ENCODE results near the gene VPS8.

The VPS8 gene

GRCh38 chr3:184811999-184812661, at the start of gene VPS8:
TSS of gene VPS8 (plus strand) at chr3:184812166. CDS start at chr3:184824633, 12,467 bp downstream.
- peak; percentile 96 for DNase-seq (ENCODE audit: low read depth)

GRCh38 chr3:184764191-184764590, 47.8 kb upstream of the VPS8 start:
- no peak for DNase-seq (ENCODE audit: low read depth)

- no peak for DNase-seq (ENCODE audit: low read depth)
These were observed 46.8 kb upstream of the VPS8 start for GRCh38 chr3:184765047-184765729.

GRCh38 chr3:184765730-184766074, 46.3 kb upstream of the VPS8 start:
- no peak for DNase-seq (ENCODE audit: low read depth)

- DNase-seq (ENCODE audit: low read depth), result no peak
These were observed 45.3 kb upstream of the VPS8 start for GRCh38 chr3:184766555-184767261.

- DNase-seq (ENCODE audit: low read depth), result no peak
These were observed 44.6 kb upstream of the VPS8 start for GRCh38 chr3:184767377-184767776.

GRCh38 chr3:184769382-184770170, 42.4 kb upstream of the VPS8 start:
- no peak for DNase-seq (ENCODE audit: low read depth)

- DNase-seq (ENCODE audit: low read depth), result no peak
These were observed 41.4 kb upstream of the VPS8 start for GRCh38 chr3:184770541-184770940.

- DNase-seq (ENCODE audit: low read depth), result no peak
These were observed 40.5 kb upstream of the VPS8 start for GRCh38 chr3:184771301-184772127.

- no peak for DNase-seq (ENCODE audit: low read depth)
These were observed 39.2 kb upstream of the VPS8 start for GRCh38 chr3:184772667-184773272.

- DNase-seq (ENCODE audit: low read depth), result no peak
These were observed 38.4 kb upstream of the VPS8 start for GRCh38 chr3:184773283-184774186.

GRCh38 chr3:184776916-184777315, 35.0 kb upstream of the VPS8 start:
- DNase-seq (ENCODE audit: low read depth), result no peak

GRCh38 chr3:184777566-184778356, 34.2 kb upstream of the VPS8 start:
- DNase-seq (ENCODE audit: low read depth), result peak; percentile 70

- DNase-seq (ENCODE audit: low read depth), result no peak
These were observed 33.3 kb upstream of the VPS8 start for GRCh38 chr3:184778426-184779332.

- no peak for DNase-seq (ENCODE audit: low read depth)
These were observed 30.9 kb upstream of the VPS8 start for GRCh38 chr3:184780981-184781515.

GRCh38 chr3:184781801-184782200, 30.2 kb upstream of the VPS8 start:
- no peak for DNase-seq (ENCODE audit: low read depth)

GRCh38 chr3:184783319-184783718, 28.6 kb upstream of the VPS8 start:
- DNase-seq (ENCODE audit: low read depth), result no peak
